GM15510 (cell line): ENCODE data around the gene MTF1.

Source experiments
- POLR2A ChIP-seq: IDR thresholded peaks from 3 replicates; pipeline ENCODE4 v1.6.1; 2011; ENCODE audit warnings: borderline replicate concordance; ENCODE audit not compliant: insufficient read length; ENCODE audit errors: extremely low read depth

The MTF1 gene

GRCh38 chr1:37845049-37845646 lies 14.2 kb downstream of the MTF1 start:
- no peak for TF ChIP-seq POLR2A

DNA sequence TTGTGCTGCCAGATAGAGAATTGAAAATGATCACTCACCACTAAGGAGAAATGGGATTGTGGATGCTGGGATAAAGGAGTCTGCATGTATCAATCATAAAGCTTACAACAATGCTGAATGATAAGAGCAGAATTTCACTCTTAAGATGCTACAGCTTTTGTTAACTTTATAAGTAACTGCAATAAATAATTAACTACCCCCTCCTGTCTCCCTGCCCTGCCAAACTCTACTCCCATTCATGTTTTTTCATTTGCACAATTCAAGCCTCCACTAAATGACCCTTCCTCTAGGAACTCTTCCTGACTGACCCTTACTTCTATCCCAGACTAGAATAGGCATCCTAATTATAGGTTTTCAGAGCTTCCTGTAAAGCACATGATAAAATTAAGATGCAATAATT lies 14.9 kb downstream of the MTF1 start:
- TF ChIP-seq POLR2A: no peak

- no peak for TF ChIP-seq POLR2A
These were observed 17.7 kb downstream of the MTF1 start for GRCh38 chr1:37841652-37842051.

DNA sequence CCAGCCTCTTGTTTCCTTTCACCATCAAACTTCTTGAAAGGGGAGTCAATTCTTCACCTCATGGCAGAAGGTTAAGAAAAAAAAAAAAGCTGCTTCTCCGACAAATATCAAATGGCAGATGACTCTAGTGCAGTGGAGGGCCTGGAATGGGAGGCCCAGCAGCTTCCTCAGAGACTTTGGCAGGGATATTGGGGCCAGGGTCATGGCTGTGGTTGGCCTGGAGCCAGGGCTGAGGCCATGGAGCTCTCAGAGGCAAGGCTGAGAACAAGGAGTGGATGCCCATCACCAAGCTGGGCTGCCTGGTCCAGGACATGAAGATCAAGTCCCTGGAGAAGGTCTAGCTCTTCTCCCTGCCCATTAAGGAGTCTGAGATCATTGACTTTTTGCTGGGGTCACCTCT lies 18.7 kb downstream of the MTF1 start:
- TF ChIP-seq POLR2A: no peak

- no peak for TF ChIP-seq POLR2A
These were observed 19.7 kb downstream of the MTF1 start for GRCh38 chr1:37839676-37840075.

- TF ChIP-seq POLR2A: no peak
These were observed 22.6 kb downstream of the MTF1 start for GRCh38 chr1:37836788-37837187.

DNA sequence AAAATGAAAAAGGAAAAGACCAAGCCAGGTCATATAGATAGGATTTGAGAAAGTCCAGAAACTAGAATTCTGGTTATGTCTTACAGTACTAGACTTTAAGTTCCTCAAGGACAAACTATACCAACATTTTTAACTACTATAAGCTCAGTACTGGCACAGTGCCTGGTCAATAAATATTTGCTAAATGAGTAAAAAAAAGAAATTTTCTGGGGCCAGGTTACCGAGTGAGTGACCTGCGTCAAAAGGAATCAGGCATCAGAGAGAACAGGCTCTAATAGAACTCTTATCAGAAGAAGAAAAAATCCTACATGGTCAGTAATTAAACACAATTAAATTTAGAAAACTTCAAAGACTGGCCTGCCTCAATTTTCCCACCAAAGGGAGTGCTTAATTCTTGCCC lies 27.6 kb downstream of the MTF1 start:
- no peak for TF ChIP-seq POLR2A

- no peak for TF ChIP-seq POLR2A
These were observed 28.3 kb downstream of the MTF1 start for GRCh38 chr1:37831109-37831508.

DNA sequence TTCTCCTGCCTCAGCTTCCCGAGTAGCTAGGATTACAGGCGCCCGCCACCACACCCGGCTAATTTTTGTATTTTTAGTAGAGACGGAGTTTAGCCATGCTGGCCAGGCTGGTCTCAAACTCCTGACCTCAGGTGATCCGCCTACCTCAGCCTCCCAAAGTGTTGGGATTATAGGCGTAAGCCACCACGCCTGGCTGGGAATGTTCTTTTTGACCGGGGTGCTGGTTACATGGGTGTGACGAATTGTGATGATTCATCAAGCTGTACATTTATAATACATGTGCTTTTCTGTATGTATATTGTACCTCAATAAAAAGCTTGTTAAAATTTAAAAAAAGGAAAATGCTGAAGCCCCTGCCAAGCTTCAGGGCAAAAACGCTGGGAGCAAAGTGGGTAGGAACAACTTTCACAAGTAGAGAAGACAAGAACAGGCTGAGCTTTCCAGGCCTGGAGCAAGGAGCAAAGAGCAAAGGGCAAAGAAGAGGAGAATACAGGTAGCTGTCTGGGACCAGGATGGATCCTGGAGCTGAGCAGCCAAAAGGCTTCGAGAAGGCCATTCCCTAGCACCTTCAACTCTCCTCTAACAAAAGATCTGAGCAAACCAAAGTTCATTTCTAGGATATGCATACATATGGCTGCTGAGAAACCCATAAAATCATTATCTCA lies 30.9 kb downstream of the MTF1 start:
- no peak for TF ChIP-seq POLR2A

DNA sequence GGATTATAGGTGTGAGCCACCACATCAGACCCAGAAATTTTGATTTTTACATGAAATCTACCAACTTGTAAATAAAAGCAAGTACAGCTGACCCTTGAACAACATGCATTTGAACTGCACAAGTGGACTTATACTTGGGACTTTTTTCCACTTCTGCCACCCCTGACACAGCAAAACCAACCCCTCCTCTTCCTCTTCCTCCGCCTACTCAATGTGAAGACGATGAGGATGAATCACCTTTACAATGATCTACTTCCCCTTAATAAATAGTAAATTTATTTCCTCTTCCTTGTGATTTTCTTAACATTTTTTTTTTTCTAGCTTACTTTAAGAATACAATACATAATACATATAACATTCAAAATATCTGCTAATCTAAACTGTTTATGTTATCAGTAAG lies 33.9 kb downstream of the MTF1 start:
- TF ChIP-seq POLR2A: no peak

DNA sequence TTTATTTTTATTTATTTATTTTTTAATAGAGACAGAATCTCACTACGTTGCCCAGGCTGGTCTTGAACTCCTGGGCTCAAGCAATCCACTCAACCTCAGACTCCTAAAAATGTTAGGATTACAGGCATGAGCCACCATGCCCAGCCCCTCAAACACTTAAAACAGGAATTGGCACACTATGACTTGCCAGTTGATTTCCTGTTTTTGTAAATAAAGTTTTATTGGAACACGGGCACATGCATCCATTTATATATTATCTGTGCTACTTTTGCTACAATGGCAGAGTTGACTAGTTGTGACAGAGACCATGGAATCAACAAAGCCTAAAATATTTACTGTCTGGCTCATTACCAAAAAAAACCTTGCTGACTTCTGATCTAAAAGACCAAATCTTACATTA lies 35.4 kb downstream of the MTF1 start:
- no peak for TF ChIP-seq POLR2A

GRCh38 chr1:37822906-37823815 lies 36.2 kb downstream of the MTF1 start:
- TF ChIP-seq POLR2A: no peak

- no peak for TF ChIP-seq POLR2A
These were observed 37.9 kb downstream of the MTF1 start for GRCh38 chr1:37821481-37821880.

- TF ChIP-seq POLR2A: no peak
These were observed 41.9 kb downstream of the MTF1 start for GRCh38 chr1:37817481-37817880.

DNA sequence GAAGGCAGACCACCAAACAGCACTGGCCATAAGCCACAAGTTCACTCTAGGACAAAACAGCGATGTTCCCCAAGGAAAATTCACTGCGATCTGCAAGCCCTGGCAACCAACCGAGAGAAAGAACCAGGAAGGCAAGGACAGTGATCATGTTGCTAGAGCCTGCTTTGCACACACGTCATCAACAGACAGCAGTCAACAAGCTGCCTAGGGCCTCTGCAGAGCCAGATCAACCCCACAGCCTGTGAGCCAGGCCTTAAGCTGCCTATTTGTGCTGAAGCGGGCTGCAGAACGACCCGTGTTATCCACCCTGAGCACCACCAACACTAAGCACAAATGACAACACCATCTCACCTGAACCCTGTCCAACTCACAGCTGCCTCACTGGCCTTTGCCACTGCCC lies 45.1 kb downstream of the MTF1 start:
- TF ChIP-seq POLR2A: no peak
